ENCODE measurements around the gene MYL4. TPM values are rescaled to one million over a fixed set of nuclear protein-coding genes. Genes with fewer than 3 reads are reported as not detected.

Gene MYL4
- total RNA-seq, 1 experiment from 2014 or later: not detected

DNA sequence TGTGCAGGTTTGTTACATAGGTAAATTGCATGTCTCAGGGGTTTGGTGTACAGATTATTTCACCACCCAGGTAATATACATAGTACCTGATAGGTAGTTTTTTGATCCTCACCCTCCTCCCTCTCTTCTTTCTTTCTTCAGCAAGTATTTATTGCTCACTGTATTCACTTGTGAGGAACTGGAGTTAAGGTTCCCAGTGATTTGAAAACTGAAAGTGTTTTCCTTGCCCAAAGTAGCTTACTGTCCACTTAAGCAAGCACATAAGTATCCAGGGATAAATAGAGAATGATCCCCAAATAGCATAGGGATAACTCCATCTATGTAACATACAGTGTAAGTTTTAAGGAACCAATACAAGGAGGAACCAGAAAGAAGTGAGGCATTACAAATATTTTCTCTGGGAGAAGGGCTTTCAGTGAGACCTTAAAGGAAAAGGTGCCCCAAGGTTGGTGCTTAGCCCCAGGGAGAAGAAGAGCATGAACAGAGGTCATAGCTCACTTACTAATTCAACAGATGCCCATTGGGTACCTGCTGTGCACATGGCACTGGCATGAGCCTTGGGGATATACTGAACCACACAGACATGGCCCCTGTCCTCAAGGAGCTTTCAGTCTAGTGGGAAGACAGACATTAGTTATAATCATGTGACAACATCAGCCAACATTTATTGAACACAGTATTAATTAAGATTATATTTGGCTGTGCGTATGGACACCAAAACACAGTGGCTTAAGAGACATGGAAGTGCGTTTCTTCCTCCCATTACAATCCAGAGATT lies 17.0 kb downstream of the MYL4 start:
- H3K27ac ChIP-seq (ENCODE audit: low read depth, low read length, poor library complexity, severe bottlenecking): no peak overlapping the region

DNA sequence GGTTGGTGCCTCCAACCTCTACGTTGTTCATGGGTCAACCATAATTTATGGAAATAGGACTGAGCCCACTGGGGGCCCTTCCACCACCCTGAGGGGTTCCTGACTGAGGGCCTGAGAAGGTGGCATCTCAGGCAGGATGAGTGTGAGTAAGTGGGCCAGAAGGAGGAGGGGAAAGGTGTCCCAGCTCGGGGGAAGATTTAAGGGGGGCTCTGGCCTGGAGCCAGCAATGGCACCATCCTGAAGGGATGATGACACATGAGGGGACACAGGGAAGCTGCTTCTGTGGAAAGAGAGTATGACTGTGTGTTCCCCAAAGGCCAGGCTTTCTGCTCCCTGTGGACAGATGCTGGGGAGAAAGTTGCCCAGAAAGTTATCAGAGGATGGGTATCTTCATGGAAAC lies 18.7 kb downstream of the MYL4 start:
- ChIA-PET CTCF (no interaction called here), POLR2A (ENCODE audit: low non-redundant PET) (no interaction called here)
- intact Hi-C loops (cut with micrococcal nuclease; ENCODE audit: unreplicated experiment): loop anchor here (2.0 kb wide), 1 partner anchor 87 kb away; no protein-coding TSS in a partner anchor

More for the DNA sequence above, 17.0 kb downstream of the MYL4 start:
- H3K27me3 ChIP-seq (replicated peaks; ENCODE audit: insufficient read depth, low read depth, low read length, poor library complexity): no peaks in the 10 kb centered on the region
- DNase-seq (ENCODE audit: low spot score): no peak
- H3K4me1 ChIP-seq (ENCODE audit: insufficient read depth, low read length, poor library complexity, severe bottlenecking): peaks cover 10% of the 10 kb centered on the region
- no peak overlapping the region for H3K4me3 ChIP-seq (ENCODE audit: low read depth, low read length, poor library complexity, severe bottlenecking)
- H3K9me3 ChIP-seq (ENCODE audit: low read depth, low read length, poor library complexity, severe bottlenecking): no peaks in the 10 kb centered on the region
- TF ChIP-seq, protein P1, sequence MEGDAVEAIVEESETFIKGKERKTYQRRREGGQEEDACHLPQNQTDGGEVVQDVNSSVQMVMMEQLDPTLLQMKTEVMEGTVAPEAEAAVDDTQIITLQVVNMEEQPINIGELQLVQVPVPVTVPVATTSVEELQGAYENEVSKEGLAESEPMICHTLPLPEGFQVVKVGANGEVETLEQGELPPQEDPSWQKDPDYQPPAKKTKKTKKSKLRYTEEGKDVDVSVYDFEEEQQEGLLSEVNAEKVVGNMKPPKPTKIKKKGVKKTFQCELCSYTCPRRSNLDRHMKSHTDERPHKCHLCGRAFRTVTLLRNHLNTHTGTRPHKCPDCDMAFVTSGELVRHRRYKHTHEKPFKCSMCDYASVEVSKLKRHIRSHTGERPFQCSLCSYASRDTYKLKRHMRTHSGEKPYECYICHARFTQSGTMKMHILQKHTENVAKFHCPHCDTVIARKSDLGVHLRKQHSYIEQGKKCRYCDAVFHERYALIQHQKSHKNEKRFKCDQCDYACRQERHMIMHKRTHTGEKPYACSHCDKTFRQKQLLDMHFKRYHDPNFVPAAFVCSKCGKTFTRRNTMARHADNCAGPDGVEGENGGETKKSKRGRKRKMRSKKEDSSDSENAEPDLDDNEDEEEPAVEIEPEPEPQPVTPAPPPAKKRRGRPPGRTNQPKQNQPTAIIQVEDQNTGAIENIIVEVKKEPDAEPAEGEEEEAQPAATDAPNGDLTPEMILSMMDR (conservative IDR thresholded peaks at IDR 0.05; ENCODE audit: low read depth, low read length): no peak
- TF ChIP-seq EZH2 (IDR thresholded peaks at IDR 0.05; ENCODE audit: borderline replicate concordance, low read depth, low read length, poor library complexity, severe bottlenecking): no peak
- POLR2A ChIA-PET (ENCODE audit: low non-redundant PET): no interaction called here
- no peaks in the 10 kb centered on the region for H3K36me3 ChIP-seq (ENCODE audit: insufficient read depth, low read length, poor library complexity, severe bottlenecking)
- CTCF ChIA-PET: no interaction called here
- intact Hi-C loops (cut with micrococcal nuclease; ENCODE audit: unreplicated experiment): no loop called here
- no TSS peak for BruUV-seq (replicated peaks)

DNA sequence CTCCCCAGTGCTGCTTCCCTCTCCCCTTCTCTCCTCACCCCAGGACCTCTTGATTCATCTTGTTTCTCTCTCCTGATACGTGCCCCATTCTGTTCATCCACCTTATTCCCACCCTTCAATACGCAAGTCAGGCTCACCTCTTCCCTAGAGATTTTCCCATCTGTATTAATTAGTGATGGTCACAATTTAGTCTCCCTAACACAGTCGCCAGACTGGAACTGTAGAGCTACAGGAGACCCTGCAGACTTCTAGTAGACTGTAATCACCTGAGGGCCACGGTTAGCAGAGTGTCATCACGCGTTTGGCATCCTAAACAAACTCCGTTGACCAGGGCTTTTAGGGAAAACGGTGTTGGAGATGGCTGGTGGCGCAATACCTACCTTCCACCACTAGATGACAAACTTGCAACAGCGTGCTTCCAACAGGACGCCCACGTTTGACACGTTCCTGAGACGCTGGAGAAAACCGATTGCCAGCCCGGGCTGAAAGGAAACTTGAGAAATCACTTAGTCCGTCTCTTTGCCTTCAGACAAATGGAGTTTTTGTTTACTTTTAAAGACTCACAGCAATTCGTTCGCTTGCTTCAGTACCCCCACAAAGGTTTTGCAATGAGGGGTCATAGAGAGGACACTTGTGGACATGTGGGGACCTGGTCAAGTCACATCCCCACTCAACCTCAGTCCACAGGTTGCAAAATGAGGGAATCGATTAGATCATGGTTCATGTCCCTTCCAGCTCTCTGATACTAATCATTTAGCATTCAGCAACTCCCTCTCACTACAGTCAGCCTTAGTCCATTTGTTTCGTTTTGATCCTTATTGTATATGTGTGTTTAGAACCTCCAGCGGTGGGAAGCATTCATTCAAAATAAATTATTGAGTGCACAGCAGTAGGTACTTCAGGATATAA lies 20.6 kb downstream of the MYL4 start:
- intact Hi-C loops (cut with micrococcal nuclease; ENCODE audit: unreplicated experiment): loop anchor here (2.0 kb wide), 1 partner anchor 85 kb away; no protein-coding TSS in a partner anchor
- Histone ChIP-seq H3K9me3 (ENCODE audit: low read depth, low read length, poor library complexity, severe bottlenecking) (no peaks in the 10 kb centered on the region), H3K27ac (ENCODE audit: low read depth, low read length, poor library complexity, severe bottlenecking) (no peak overlapping the region), H3K4me1 (ENCODE audit: insufficient read depth, low read length, poor library complexity, severe bottlenecking) (peaks cover 8% of the 10 kb centered on the region), H3K36me3 (ENCODE audit: insufficient read depth, low read length, poor library complexity, severe bottlenecking) (no peaks in the 10 kb centered on the region), H3K4me3 (ENCODE audit: low read depth, low read length, poor library complexity, severe bottlenecking) (peak overlapping the region; percentile 21), H3K27me3 (replicated peaks; ENCODE audit: insufficient read depth, low read depth, low read length, poor library complexity) (no peaks in the 10 kb centered on the region)
- CTCF ChIA-PET: interaction anchor here (0.7 kb wide), 1 partner anchor 60 kb away, joined by 6 read pairs; no protein-coding TSS in a partner anchor
- TF ChIP-seq EZH2 (IDR thresholded peaks at IDR 0.05; ENCODE audit: borderline replicate concordance, low read depth, low read length, poor library complexity, severe bottlenecking): no peak
- TF ChIP-seq, protein P1 (conservative IDR thresholded peaks at IDR 0.05; ENCODE audit: low read depth, low read length): peak; percentile 73
- peak; percentile 83 for DNase-seq (ENCODE audit: low spot score)
- POLR2A ChIA-PET (ENCODE audit: low non-redundant PET): no interaction called here
- BruUV-seq (replicated peaks): no TSS peak

More for the DNA sequence above, 18.7 kb downstream of the MYL4 start:
- Histone ChIP-seq H3K36me3 (ENCODE audit: insufficient read depth, low read length, poor library complexity, severe bottlenecking) (no peaks in the 10 kb centered on the region), H3K9me3 (ENCODE audit: low read depth, low read length, poor library complexity, severe bottlenecking) (no peaks in the 10 kb centered on the region), H3K4me1 (ENCODE audit: insufficient read depth, low read length, poor library complexity, severe bottlenecking) (peaks cover 10% of the 10 kb centered on the region), H3K4me3 (ENCODE audit: low read depth, low read length, poor library complexity, severe bottlenecking) (no peak overlapping the region), H3K27ac (ENCODE audit: low read depth, low read length, poor library complexity, severe bottlenecking) (no peak overlapping the region), H3K27me3 (replicated peaks; ENCODE audit: insufficient read depth, low read depth, low read length, poor library complexity) (no peaks in the 10 kb centered on the region)
- TF ChIP-seq EZH2 (IDR thresholded peaks at IDR 0.05; ENCODE audit: borderline replicate concordance, low read depth, low read length, poor library complexity, severe bottlenecking): no peak
- no peak for DNase-seq (ENCODE audit: low spot score)
- no TSS peak for BruUV-seq (replicated peaks)

Data from A673 (cell line).